ENCODE measurements around the gene POLDIP3.
A peak's percentile ranks its signal among the peaks of the same experiment; 100 is the strongest.
"Not testable (repeated sequence)": the region's sequence is repeated elsewhere in the genome, so short reads cannot be mapped to it uniquely, and the experiment has no call there.

Gene POLDIP3

DNA sequence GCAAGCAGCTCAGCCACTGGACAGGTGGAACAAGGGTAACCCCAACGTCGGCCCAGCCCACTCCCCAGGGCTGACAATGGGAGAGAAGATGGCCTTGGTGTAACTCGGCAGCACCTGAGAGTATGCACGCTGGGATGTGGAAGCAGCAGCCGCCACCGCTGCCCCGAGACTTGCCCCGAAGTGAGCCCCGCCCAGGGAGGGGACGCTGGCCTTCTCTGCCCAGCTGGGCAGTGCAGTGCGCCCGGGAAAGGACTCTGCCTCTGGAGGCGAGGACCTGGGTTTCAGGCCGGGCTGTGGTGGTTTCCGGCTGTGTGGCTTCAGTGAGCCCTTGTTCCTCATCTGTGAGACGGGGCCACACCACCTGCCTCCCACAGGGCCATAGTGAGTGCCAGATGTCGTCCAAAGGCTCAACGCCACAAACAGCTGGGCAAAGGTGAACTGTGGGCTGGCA is 8.6 kb upstream of the POLDIP3 start:
- no peak for FAIRE-seq
- no peak for DNase-seq (ENCODE audit: insufficient read length, low spot score)
- TF ChIP-seq PAX5 (IDR thresholded peaks at IDR 0.05; ENCODE audit: insufficient read depth, low read length, severe bottlenecking) (no peak), TAF1 (IDR thresholded peaks at IDR 0.05; ENCODE audit: low read depth, low read length) (no peak), POU2F2 (IDR thresholded peaks at IDR 0.05; ENCODE audit: low read depth, low read length) (no peak), POLR2AphosphoS5 (IDR thresholded peaks at IDR 0.05; ENCODE audit: low read depth, low read length) (no peak), SPI1 (IDR thresholded peaks at IDR 0.05; ENCODE audit: low read depth, low read length) (no peak)

DNA sequence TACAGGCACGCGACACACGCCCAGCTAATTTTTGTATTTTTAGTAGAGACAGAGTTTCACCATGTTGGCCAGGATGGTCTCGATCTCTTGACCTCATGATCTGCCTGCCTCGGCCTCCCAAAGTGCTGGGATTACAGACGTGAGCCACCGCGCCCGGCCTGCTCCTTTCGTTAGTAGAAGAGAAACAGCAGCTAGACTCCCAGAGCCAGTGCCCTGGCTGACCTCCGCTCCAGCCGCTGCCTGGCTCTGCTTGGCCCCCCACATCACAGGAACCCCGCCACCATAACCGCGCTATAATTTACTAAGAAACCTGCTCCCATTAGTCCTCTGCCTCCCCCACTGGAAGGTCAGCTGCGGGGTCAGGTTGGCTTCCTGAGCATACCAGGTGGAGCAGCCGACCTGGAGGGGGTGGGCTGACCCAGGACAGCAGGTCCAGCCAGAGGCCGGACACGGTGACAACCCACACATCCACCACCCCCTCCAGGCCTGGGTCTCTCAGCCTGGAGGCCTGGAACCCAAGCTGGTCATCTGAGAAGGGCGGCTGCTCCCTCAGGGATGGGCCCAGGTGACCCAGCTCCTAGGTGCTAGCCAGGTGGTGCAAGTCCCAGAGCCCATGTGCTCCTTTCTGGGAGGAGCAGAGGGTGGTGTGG is 7.5 kb upstream of the POLDIP3 start:
- TF ChIP-seq SPI1 (IDR thresholded peaks at IDR 0.05; ENCODE audit: low read depth, low read length): no peak
- no peak for TF ChIP-seq POLR2A (IDR thresholded peaks at IDR 0.05; ENCODE audit: low read depth, low read length)
- TF ChIP-seq POLR2AphosphoS5 (IDR thresholded peaks at IDR 0.05; ENCODE audit: low read depth, low read length): no peak
- TF ChIP-seq PAX5 (IDR thresholded peaks at IDR 0.05; ENCODE audit: insufficient read depth, low read length, severe bottlenecking): no peak
- TF ChIP-seq POU2F2 (IDR thresholded peaks at IDR 0.05; ENCODE audit: low read depth, low read length): no peak
- no peak for TF ChIP-seq TAF1 (IDR thresholded peaks at IDR 0.05; ENCODE audit: low read depth, low read length)
- DNase-seq (ENCODE audit: insufficient read length, low spot score) (no peak), FAIRE-seq (no peak)

DNA sequence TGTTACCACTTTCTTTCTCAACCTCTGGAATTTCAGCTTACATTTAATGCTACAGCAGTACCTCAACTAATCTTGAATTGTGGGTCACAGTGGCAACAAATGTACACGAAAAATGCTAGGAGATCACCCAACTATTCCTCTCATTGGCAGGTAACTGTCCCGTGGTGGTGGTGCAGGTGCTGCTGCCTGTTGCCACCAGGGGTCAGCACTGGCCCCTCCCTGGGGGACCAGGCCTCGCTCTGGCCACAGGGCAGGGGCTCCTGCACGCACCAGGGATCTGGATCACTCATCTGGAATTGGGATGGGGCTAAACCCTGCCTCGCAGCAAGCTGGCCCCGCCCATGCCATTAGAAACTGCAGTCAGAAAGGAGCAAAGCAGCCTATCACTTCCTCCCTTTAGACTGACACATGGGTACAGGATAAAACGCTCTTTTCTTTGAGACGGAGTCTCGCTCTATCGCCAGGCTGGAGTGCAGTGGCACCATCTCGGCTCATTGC is 6.9 kb upstream of the POLDIP3 start:
- TF ChIP-seq PAX5 (IDR thresholded peaks at IDR 0.05; ENCODE audit: insufficient read depth, low read length, severe bottlenecking) (no peak), TAF1 (IDR thresholded peaks at IDR 0.05; ENCODE audit: low read depth, low read length) (no peak), POU2F2 (IDR thresholded peaks at IDR 0.05; ENCODE audit: low read depth, low read length) (no peak), SPI1 (IDR thresholded peaks at IDR 0.05; ENCODE audit: low read depth, low read length) (peak; percentile 20; the same call in 1 of the 2 replicates)
- peak; percentile 89 for FAIRE-seq
- peak; percentile 88 for DNase-seq (ENCODE audit: insufficient read length, low spot score)

DNA sequence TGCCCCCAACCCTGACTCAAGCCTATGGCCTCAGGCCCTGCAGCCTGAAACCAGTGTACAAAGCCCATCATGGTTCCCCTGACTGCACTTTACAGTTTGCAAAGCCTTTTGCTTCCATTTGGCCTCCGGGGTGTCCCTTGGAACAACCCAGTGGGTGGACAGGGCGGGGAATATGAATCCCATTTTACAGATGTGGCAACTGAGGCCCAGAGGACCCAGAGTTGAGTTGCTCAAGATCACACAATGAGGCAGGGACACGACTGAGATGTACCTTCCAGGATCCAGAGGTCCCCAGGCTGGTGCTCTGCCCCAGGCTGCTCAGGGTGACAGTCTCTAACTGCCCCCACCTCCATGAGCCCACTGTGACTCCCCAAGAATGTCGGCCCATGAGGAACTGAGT is 5.4 kb upstream of the POLDIP3 start:
- TF ChIP-seq PAX5 (IDR thresholded peaks at IDR 0.05; ENCODE audit: insufficient read depth, low read length, severe bottlenecking) (no peak), POLR2A (IDR thresholded peaks at IDR 0.05; ENCODE audit: low read depth, low read length) (no peak), TAF1 (IDR thresholded peaks at IDR 0.05; ENCODE audit: low read depth, low read length) (no peak), SPI1 (IDR thresholded peaks at IDR 0.05; ENCODE audit: low read depth, low read length) (no peak), POU2F2 (IDR thresholded peaks at IDR 0.05; ENCODE audit: low read depth, low read length) (no peak), POLR2AphosphoS5 (IDR thresholded peaks at IDR 0.05; ENCODE audit: low read depth, low read length) (no peak)
- DNase-seq (ENCODE audit: insufficient read length, low spot score) (no peak), FAIRE-seq (no peak)

DNA sequence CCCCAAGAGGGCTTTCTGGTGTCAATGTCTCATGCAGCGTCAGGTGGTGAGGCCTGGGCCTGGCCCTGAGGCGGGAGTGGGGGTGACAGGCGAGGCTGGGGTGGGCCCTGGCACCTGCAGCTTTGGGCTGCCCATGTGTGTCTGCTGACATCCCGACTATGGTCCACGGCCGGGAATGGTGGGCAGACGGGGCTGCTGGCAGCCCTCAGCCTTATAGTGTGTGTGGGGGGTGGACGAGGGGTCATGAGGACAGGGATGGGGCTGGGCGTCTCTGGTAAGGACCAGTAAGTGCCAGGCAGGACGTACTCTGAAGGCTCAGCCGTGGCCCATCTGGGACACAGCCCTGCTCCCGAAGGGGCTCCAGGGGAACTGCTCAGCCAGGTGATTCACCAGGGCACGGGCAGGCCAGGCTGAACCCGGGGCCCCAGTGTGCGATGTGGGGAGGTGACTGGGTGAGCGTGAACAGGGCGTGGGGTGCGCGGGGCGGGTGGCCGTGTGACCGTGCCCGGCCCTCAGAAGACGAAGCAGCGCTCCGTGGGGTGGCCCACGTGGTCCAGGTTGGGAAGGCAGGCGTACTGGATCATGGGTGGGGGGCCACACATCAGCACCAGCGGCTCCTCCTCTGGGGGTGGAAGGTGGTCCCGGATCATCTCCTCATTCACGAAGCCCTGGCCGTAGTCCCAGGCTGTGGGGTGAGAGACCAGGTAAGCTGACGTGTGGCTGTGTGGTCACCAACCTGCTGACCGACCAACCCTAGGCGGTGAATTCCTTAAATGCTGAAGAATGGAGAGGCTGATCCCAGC is 4.8 kb upstream of the POLDIP3 start:
- no peak for DNase-seq (ENCODE audit: insufficient read length, low spot score)
- TF ChIP-seq PAX5 (IDR thresholded peaks at IDR 0.05; ENCODE audit: insufficient read depth, low read length, severe bottlenecking): no peak
- no peak; the same call in 1 of the 2 replicates for TF ChIP-seq POLR2AphosphoS5 (IDR thresholded peaks at IDR 0.05; ENCODE audit: low read depth, low read length)
- no peak for TF ChIP-seq POU2F2 (IDR thresholded peaks at IDR 0.05; ENCODE audit: low read depth, low read length)
- no peak for TF ChIP-seq SPI1 (IDR thresholded peaks at IDR 0.05; ENCODE audit: low read depth, low read length)
- no peak for TF ChIP-seq POLR2A (IDR thresholded peaks at IDR 0.05; ENCODE audit: low read depth, low read length)

DNA sequence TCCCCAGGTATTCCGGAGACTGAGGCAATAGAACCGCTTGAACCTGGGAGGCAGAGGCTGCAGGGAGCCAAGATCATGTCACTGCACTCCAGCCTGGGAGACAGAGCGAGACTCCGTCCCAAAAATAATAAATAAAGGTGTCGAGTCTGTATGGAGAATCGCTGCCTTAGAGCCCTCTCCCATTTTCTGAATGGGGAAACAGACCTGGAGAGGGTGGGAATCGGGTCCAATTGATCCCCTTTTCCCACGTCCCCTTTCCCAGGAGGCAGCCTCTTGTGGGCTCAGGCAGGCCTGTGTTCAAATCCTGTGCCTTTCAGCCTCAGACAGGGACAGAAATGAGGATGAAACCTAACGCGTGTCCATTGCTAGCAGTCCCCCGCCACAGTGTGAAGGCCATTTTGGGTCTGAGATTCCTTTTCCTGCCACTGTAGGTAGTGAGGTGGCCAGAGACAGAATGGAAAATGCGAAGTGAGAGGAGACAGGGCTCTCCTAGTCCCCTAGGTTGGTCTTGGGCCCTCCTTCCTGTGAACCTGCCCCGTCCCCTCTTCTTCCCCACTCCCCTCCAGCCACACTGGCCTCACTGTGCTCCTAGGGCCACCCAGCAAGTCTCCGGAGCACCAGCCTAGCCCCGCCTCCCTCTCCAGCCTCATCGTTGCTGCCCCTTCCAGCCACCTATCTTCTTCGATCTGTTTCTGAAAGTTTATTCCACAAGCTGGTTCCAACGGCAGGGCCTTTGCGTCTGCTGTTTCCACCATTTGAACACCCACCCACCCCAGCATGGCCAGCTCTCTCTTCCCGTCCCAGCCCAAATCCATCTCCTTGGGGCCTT is 2.7 kb upstream of the POLDIP3 start:
- FAIRE-seq: no peak
- no peak for DNase-seq (ENCODE audit: insufficient read length, low spot score)
- TF ChIP-seq TAF1 (IDR thresholded peaks at IDR 0.05; ENCODE audit: low read depth, low read length): no peak
- no peak for TF ChIP-seq POU2F2 (IDR thresholded peaks at IDR 0.05; ENCODE audit: low read depth, low read length)
- TF ChIP-seq PAX5 (IDR thresholded peaks at IDR 0.05; ENCODE audit: insufficient read depth, low read length, severe bottlenecking): no peak
- no peak; the same call in none of the 2 replicates for TF ChIP-seq POLR2A (IDR thresholded peaks at IDR 0.05; ENCODE audit: low read depth, low read length)
- no peak for TF ChIP-seq SPI1 (IDR thresholded peaks at IDR 0.05; ENCODE audit: low read depth, low read length)
- TF ChIP-seq POLR2AphosphoS5 (IDR thresholded peaks at IDR 0.05; ENCODE audit: low read depth, low read length): no peak; the same call in none of the 2 replicates

More for the DNA sequence above, 4.8 kb upstream of the POLDIP3 start:
- FAIRE-seq: no peak

DNA sequence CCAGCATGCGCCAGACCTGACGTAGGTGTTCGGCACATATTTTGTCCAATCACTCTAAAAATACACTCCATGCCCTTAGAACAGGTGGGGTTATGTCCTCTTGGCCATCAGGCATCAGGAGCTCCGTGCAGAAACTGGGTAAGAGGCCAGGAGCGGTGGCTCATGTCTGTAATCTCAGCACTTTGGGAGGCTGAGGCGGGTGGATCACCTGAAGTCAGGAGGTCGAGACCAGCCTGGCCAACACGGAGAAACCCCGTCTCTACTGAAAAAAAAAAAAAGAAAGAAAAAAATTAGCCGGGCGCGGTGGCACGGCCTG is 1.1 kb upstream of the POLDIP3 start:
- not testable (repeated sequence) for DNase-seq (ENCODE audit: insufficient read length, low spot score); FAIRE-seq

DNA sequence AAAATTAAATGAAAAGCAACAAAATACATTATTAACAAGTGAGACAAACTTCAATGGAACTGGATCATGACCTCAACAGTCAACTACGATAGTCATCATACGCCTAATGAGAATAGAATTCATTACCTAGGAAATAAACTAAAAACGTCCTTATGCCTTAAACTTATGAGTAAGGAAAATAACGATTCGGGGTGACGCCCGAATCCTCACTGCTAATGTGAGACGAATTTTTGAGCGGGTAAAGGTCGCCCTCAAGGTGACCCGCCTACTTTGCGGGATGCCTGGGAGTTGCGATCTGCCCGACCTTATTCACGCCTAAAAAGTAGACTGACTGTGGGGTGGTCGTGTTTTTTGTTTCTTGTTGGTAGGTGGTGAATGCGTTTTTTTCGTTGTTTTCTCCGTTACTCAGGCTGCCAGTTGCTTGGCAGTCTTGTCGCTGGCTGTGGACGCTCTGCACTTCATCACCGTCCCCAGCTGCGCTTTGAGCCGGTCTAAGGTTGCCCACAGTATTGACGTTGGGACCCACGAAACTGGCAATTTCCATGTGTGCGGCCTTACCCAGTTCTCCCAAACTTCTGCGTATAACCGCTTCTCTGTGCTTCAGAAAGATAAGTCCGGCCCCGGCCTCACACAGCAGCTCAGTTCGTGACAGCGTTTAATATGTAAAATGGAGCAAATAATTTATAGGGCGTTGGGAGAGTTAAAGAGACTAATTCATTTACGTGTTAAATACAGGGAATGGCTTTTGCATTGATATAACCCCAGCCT is 593 bp upstream of the POLDIP3 start:
- peak; percentile 74 for DNase-seq (ENCODE audit: insufficient read length, low spot score)
- FAIRE-seq: peak; percentile 98
- TF ChIP-seq PAX5 (IDR thresholded peaks at IDR 0.05; ENCODE audit: insufficient read depth, low read length, severe bottlenecking) (peak; percentile 70), SPI1 (IDR thresholded peaks at IDR 0.05; ENCODE audit: low read depth, low read length) (peak; percentile 1; the same call in 1 of the 2 replicates), POLR2A (IDR thresholded peaks at IDR 0.05; ENCODE audit: low read depth, low read length) (peak; percentile 100), POLR2AphosphoS5 (IDR thresholded peaks at IDR 0.05; ENCODE audit: low read depth, low read length) (peak; percentile 100), TAF1 (IDR thresholded peaks at IDR 0.05; ENCODE audit: low read depth, low read length) (peak; percentile 93; the same call in 1 of the 2 replicates), POU2F2 (IDR thresholded peaks at IDR 0.05; ENCODE audit: low read depth, low read length) (peak; percentile 100)

Data from GM12891 (cell line).